ENCODE data around the gene ATP6AP2. TPM values are rescaled to one million over a fixed set of nuclear protein-coding genes. Genes with fewer than 3 reads are reported as not detected.

The ATP6AP2 gene
- total RNA-seq (2021; ENCODE audit: unreplicated experiment) = 72.7 TPM
- polyA plus RNA-seq (2012; ENCODE audit: insufficient read length) = 61.1 TPM
- percentile 57 among the genes with signal in this experiment for Bru-seq, nascent RNA
- BruChase-seq, experiment 1, labeled RNA remaining after a 2-hour chase = percentile 60 among the genes with signal in this experiment
- BruChase-seq, experiment 2, labeled RNA remaining after a 6-hour chase = percentile 73 among the genes with signal in this experiment
- long read RNA-seq, transcript ATP6AP2-224 (8 exons, 1,929 nt) = minor isoform, 7 of 219 reads
- long read RNA-seq, transcript ATP6AP2-217 (9 exons, 2,337 nt) = major isoform, 198 of 219 reads
- long read RNA-seq, partial matches to known transcripts = 7 of 219 reads
- long read RNA-seq, other reads (novel, unspliced or antisense) = 3 of 219 reads

- Histone ChIP-seq H3K36me3 (ENCODE audit: control insufficient read depth, insufficient read depth, low read length) (no peaks in the 10 kb centered on the region), H3K4me1 (ENCODE audit: control insufficient read depth, insufficient read depth, low read length) (no peaks in the 10 kb centered on the region), H3K27me3 (ENCODE audit: control insufficient read depth, insufficient read depth, low read length) (no peaks in the 10 kb centered on the region), H3K4me3 (ENCODE audit: low read depth in 2 of 2, low read length in 2 of 2) (peak within 1 kb of the TSS; percentile 60 to 67), H3K27ac (ENCODE audit: low read length) (peak within 1 kb of the TSS; percentile 63), H3K9me3 (ENCODE audit: control insufficient read depth, insufficient read depth, low read depth, low read length) (no peaks in the 10 kb centered on the region)
- TF ChIP-seq POLR2AphosphoS5 (IDR thresholded peaks at IDR 0.05; ENCODE audit: low read depth, low read length) (no peak), SIN3A (IDR thresholded peaks at IDR 0.05; ENCODE audit: borderline replicate concordance, insufficient read depth, low read depth, low read length) (no peak), TCF7L2 (IDR thresholded peaks at IDR 0.05; ENCODE audit: low read depth, low read length) (no peak), REST (IDR thresholded peaks at IDR 0.05; ENCODE audit: insufficient read depth in 1 of 2, low read depth in 2 of 2, low read length in 1 of 2) (no peak), CTCF (IDR thresholded peaks at IDR 0.05) (no peak)
- ChIA-PET CTCF (interaction anchor here (0.6 kb wide), 1 partner anchor 1520 kb away, joined by 3 read pairs; no protein-coding TSS in a partner anchor), POLR2A (no interaction called here)
- intact Hi-C loops (cut with micrococcal nuclease; ENCODE audit: unreplicated experiment) = no loop called here
- no TSS peak for BruUV-seq (replicated peaks)
- peak; percentile 99 for ATAC-seq
- DNase-seq (ENCODE audit: low read depth, low spot score) = peak; percentile 73
- in situ Hi-C loops (cut with HindIII; ENCODE audit: low pct_unique_long_range_greater_than_20kb, low sequenced_read_pairs) = no loop called here
These were observed at the start of gene ATP6AP2 for GRCh38 chrX:40580537-40581335. Gene ATP6AP2 (plus strand): TSS chrX:40580970. CDS start chrX:40581066, 96 bp downstream.

- Histone ChIP-seq H3K9me3 (ENCODE audit: control insufficient read depth, insufficient read depth, low read depth, low read length) (no peaks in the 10 kb centered on the region), H3K4me3 (ENCODE audit: low read depth in 2 of 2, low read length in 2 of 2) (no peak overlapping the region), H3K36me3 (ENCODE audit: control insufficient read depth, insufficient read depth, low read length) (no peaks in the 10 kb centered on the region), H3K27me3 (ENCODE audit: control insufficient read depth, insufficient read depth, low read length) (no peaks in the 10 kb centered on the region), H3K4me1 (ENCODE audit: control insufficient read depth, insufficient read depth, low read length) (no peaks in the 10 kb centered on the region), H3K27ac (ENCODE audit: low read length) (no peak overlapping the region)
- TF ChIP-seq REST (IDR thresholded peaks at IDR 0.05; ENCODE audit: insufficient read depth in 1 of 2, low read depth in 2 of 2, low read length in 1 of 2) (no peak), POLR2AphosphoS5 (IDR thresholded peaks at IDR 0.05; ENCODE audit: low read depth, low read length) (no peak), TCF7L2 (IDR thresholded peaks at IDR 0.05; ENCODE audit: low read depth, low read length) (no peak), CTCF (IDR thresholded peaks at IDR 0.05) (no peak), SIN3A (IDR thresholded peaks at IDR 0.05; ENCODE audit: borderline replicate concordance, insufficient read depth, low read depth, low read length) (no peak)
- no TSS peak for BruUV-seq (replicated peaks)
- POLR2A ChIA-PET = no interaction called here
- intact Hi-C loops (cut with micrococcal nuclease; ENCODE audit: unreplicated experiment) = no loop called here
- CTCF ChIA-PET = no interaction called here
- in situ Hi-C loops (cut with HindIII; ENCODE audit: low pct_unique_long_range_greater_than_20kb, low sequenced_read_pairs) = no loop called here
- DNase-seq (ENCODE audit: low read depth, low spot score) = no peak
- no peak for ATAC-seq
These were observed 49.5 kb upstream of the ATP6AP2 start for GRCh38 chrX:40531056-40531826.
